WTC11 (cell line): ENCODE results near the gene STBD1.
"Not testable (repeated sequence)": the region's sequence is repeated elsewhere in the genome, so short reads cannot be mapped to it uniquely, and the experiment has no call there.

ENCODE experiments used
- TEAD4 ChIP-seq: sonication (generic); formaldehyde crosslinking; IDR thresholded peaks from 2 replicates; pipeline ENCODE4 v1.8.0; 2022; ENCODE audit warnings: mild to moderate bottlenecking, missing genetic modification reagents
- ZNF263 ChIP-seq: sonication (generic); formaldehyde crosslinking; IDR thresholded peaks from 2 replicates; pipeline ENCODE4 v1.8.1; 2022; ENCODE audit warnings: low read depth, mild to moderate bottlenecking, moderate library complexity, missing genetic modification reagents
- ZNF416 ChIP-seq: fragments of 250-450 bp; sonication (Bioruptor Pico); IDR thresholded peaks from 2 replicates; pipeline ENCODE4 v1.9.0; 2021; ENCODE audit warnings: mild to moderate bottlenecking, inconsistent platforms
- ZNF423 ChIP-seq: fragments of 250-450 bp; sonication (Bioruptor Pico); IDR thresholded peaks from 2 replicates; pipeline ENCODE4 v2.1.2; 2022; ENCODE audit warnings: mild to moderate bottlenecking, moderate library complexity
- TF ChIP-seq, protein P1 (sequence below): sonication (generic); formaldehyde crosslinking; conservative IDR thresholded peaks from 2 replicates; pipeline ENCODE4 v1.8.1; 2022; ENCODE audit warnings: mild to moderate bottlenecking, missing genetic modification reagents
- TF ChIP-seq, protein P2 (sequence below): fragments of 200-600 bp; IDR thresholded peaks from 2 replicates; pipeline ENCODE4 v1.8.0; 2022; ENCODE audit warnings: antibody characterized with exemption
- TF ChIP-seq, protein P3 (sequence below): sonication (generic); formaldehyde crosslinking; IDR thresholded peaks from 2 replicates; pipeline ENCODE4 v1.8.0; 2022; ENCODE audit warnings: mild to moderate bottlenecking, missing genetic modification reagents
- TF ChIP-seq, protein P4 (sequence below): sonication (generic); formaldehyde crosslinking; IDR thresholded peaks from 2 replicates; pipeline ENCODE4 v1.8.1; 2022; ENCODE audit warnings: low read depth, missing genetic modification reagents, borderline replicate concordance

DNA sequence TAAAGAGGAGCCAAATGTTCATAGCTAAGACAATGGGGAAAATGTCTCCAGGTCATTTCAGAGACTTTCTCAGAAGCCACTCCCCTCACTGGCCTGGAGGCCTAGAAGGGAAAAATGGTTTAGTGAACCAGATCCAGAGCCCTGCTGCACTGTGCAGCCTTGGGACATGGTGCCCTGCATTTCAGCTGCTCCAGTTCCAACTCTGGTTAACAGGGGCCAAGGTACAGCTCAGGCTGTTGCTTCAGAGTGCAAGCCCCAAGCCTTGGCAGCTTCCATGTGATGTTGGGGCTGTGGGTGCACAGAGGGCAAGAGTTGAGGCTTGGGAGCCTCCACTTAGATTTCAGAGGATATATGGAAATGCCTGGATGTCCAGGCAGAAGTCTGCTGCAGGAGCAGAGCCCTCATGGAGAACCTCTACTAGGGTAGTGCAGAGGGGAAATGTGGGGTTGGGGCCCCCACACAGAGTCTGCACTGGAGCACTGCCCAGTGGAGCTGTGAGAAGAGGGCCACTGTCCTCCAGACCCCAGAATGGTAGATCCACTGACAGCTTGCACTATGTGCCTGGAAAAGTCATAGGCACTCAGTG, 53.4 kb downstream of the STBD1 start:
- TF ChIP-seq, protein P1, sequence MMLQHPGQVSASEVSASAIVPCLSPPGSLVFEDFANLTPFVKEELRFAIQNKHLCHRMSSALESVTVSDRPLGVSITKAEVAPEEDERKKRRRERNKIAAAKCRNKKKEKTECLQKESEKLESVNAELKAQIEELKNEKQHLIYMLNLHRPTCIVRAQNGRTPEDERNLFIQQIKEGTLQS (CRISPR knock-in tag): not testable (repeated sequence)
- not testable (repeated sequence) for TF ChIP-seq ZNF263; ZNF423; ZNF416 (CRISPR knock-in tag); TEAD4 (CRISPR knock-in tag)
- TF ChIP-seq, protein P2, sequence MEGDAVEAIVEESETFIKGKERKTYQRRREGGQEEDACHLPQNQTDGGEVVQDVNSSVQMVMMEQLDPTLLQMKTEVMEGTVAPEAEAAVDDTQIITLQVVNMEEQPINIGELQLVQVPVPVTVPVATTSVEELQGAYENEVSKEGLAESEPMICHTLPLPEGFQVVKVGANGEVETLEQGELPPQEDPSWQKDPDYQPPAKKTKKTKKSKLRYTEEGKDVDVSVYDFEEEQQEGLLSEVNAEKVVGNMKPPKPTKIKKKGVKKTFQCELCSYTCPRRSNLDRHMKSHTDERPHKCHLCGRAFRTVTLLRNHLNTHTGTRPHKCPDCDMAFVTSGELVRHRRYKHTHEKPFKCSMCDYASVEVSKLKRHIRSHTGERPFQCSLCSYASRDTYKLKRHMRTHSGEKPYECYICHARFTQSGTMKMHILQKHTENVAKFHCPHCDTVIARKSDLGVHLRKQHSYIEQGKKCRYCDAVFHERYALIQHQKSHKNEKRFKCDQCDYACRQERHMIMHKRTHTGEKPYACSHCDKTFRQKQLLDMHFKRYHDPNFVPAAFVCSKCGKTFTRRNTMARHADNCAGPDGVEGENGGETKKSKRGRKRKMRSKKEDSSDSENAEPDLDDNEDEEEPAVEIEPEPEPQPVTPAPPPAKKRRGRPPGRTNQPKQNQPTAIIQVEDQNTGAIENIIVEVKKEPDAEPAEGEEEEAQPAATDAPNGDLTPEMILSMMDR: not testable (repeated sequence)
- TF ChIP-seq, protein P3, sequence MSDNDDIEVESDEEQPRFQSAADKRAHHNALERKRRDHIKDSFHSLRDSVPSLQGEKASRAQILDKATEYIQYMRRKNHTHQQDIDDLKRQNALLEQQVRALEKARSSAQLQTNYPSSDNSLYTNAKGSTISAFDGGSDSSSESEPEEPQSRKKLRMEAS (CRISPR knock-in tag): not testable (repeated sequence)
- TF ChIP-seq, protein P4, sequence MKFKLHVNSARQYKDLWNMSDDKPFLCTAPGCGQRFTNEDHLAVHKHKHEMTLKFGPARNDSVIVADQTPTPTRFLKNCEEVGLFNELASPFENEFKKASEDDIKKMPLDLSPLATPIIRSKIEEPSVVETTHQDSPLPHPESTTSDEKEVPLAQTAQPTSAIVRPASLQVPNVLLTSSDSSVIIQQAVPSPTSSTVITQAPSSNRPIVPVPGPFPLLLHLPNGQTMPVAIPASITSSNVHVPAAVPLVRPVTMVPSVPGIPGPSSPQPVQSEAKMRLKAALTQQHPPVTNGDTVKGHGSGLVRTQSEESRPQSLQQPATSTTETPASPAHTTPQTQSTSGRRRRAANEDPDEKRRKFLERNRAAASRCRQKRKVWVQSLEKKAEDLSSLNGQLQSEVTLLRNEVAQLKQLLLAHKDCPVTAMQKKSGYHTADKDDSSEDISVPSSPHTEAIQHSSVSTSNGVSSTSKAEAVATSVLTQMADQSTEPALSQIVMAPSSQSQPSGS (CRISPR knock-in tag): not testable (repeated sequence)
